HG03039 (cell line): Measurements from ENCODE around the gene DDX42.
"Not testable (repeated sequence)": the region's sequence is repeated elsewhere in the genome, so short reads cannot be mapped to it uniquely, and the experiment has no call there.

ENCODE experiments used
- ATAC-seq: cut with Tn5 transposase; IDR thresholded peaks from one replicate; pipeline ENCODE4 v1.9.1; 2021; ENCODE audit warnings: mild to moderate bottlenecking, moderate library complexity; ENCODE audit not compliant: unreplicated experiment

DDX42 gene

DNA sequence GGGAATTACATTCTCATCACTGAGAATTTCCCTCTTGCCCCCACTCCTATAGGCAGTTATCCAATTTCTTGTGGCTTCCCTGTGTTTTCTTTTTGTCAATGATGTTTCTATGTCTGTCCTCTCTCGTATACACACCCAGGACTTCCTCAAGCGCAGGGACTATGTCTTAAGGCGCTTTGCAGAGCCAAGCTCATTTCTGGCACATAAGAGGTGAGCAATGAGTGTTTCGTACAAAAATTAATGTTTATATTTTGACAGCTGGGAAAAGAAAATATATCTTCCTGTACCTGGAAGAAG, 947 bp downstream of the DDX42 start:
- no peak for ATAC-seq

GRCh38 chr17:63775420-63775819, 1.4 kb downstream of the DDX42 start:
- ATAC-seq: no peak

DNA sequence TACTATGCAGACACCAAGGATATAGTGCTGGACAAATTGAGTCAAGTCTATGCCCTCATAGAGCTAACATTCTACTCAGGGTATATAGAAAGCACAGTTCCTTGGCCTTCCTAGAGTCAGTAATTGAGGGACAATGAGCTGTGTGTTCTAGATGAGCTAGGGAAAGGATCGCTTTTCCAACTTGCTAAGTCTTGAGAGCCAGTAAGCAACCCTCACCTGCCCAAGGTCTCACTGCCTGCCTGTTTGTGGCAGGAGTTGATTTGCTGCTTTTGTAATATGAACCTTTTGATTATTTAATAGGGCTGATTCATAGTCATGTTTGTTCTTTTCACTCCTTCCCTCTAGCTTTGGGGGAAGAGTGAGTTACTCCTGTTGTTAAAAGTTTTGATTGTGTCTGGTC, 6.5 kb downstream of the DDX42 start:
- ATAC-seq: no peak

DNA sequence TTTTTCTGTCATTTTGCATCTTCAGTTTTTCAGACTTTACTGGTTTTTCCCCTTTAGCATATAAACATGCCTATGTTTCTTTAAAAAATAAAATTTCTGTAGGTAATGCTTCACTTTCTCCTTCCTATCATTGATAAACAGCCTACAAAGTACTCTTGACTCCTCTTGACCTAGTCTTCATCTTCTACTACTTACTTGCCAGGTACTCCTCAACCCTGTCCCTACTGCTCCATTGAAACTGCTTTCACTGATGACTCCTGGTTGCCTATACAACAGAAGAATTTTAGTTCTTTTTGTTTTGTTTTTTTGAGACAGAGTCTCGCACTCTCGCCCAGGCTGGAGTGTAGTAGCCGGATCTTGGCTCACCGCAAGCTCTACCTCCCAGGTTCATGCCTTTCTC, 7.0 kb downstream of the DDX42 start:
- no peak for ATAC-seq

DNA sequence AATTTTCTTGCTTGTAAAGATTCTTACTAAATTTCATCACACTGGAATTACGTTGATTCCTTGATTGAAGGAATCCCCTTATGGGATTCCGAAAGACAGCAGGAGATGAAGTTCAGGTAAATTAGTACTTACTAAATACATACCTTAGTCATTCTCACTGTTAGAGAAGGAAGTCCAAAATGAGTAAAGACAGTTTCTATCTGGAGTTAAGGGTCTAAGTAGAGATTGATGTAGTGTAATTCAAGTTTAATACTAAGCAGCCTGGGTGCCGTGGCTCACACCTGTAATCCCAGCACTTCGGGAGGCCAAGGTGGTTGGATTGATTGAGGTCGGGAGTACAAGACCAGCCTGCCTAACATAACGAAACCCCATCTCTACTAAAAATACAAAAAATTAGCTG, 9.6 kb downstream of the DDX42 start:
- no peak for ATAC-seq

GRCh38 chr17:63785556-63785955, 11.6 kb downstream of the DDX42 start:
- no peak for ATAC-seq

GRCh38 chr17:63786117-63786516, 12.1 kb downstream of the DDX42 start:
- no peak for ATAC-seq

GRCh38 chr17:63786971-63787711, 13.2 kb downstream of the DDX42 start:
- ATAC-seq: no peak

DNA sequence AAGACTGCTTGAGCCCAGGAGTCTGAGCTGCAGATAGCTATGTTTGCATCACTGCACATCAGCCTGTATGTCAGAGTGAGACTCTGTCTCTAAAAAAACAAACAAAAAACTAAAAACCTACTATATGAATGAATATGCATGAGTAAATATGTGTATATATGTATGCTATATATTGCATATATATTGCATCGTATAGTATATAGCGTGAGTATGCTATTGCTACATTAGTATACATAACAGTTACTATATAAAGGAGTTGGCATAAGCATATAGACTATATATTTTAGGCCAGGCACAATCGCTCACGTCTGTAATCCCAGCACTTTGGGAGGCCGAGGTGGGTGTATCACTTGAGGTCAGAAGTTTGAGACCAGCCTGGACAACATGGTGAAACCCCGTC, 16.1 kb downstream of the DDX42 start:
- no peak for ATAC-seq

DNA sequence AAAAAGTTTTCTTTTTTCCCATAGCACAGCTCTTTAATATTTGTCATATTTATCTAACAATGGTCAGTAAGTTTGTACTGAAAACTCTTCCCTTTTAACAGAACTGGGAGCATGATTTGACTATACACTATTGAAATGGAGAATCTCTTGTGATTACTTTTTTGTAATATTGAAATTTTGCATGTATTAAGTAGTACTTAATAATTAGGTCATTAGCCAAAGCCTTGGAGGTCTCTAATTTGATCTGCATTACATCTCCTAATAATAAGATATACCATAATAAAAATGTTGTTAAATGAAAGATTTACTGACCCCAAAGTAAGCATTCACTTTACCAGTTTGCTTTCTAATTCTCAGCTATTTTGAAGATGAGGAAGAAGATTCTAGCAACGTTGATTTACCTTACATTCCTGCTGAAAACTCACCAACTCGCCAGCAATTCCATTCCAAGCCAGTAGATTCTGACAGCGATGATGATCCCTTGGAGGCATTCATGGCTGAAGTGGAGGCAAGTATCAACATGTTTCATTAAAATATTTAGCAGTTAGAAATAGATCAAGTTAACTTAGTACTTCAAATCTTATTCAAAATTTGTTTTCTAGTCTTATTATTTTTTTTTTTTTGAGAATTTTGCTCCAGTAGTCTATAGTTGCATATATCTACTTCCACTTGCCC, 18.2 kb downstream of the DDX42 start:
- ATAC-seq: no peak

GRCh38 chr17:63796375-63796774, 22.4 kb downstream of the DDX42 start:
- ATAC-seq: not testable (repeated sequence)

GRCh38 chr17:63798572-63799106, 24.7 kb downstream of the DDX42 start:
- no peak for ATAC-seq

DNA sequence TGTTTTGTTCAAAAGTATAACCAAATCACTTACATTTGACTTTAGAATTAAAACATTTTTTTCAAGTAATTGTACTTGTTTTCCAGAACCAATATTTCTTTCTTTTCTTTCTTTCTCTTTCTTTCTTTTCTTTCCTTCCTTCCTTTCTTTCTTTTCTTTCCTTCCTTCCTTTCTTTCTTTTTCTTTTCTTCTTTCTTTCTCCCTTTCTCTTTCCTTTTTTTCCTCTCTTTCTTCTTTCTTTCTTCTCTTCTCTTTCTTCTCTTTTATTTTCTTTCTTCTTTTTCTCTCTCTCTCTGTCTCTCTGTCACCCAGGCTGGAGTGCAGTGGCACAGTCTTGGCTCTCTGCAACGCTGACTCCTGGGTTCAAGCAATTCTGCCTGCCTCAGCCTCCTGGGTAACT, 26.8 kb downstream of the DDX42 start:
- no peak for ATAC-seq

GRCh38 chr17:63804328-63804727, 30.4 kb downstream of the DDX42 start:
- ATAC-seq: no peak

DNA sequence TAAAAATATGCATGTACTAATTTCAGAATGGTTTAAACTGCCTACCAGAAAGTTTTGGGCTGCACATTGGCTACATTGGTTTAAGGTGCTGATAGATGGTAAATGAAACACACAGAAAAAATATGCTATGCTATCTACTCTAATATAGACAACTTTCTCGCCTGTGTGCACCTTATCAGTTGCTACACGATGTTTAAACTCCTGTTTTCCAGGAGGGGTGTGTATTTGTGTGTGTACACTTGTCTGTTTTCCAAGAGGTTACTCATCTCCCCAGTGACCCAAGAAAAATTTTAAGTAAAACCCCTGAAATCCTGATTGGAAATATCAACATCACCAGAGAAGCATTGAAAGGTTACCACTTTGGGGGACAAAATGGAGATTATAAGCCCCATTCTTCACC, 31.6 kb downstream of the DDX42 start:
- ATAC-seq: no peak

GRCh38 chr17:63809970-63810369, 36.0 kb downstream of the DDX42 start:
- ATAC-seq: no peak

DNA sequence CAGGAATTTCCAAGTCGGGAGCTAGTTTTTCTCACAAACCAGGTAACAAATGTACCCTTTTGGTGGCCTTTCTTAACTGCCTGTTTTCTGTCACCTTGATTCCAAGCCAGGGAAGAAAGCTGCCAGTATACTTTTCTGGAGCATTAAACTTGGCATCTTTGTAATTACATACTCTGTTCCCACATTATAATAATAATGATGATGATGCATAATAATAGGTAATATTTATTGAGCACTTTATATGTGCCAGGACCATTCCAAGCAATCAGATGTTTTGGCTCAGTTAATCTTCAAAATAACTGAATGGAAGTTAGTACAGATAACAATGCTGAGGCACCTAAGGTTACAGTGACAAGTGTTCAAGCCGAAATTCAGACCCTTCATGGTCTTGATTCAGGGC, 42.2 kb downstream of the DDX42 start:
- no peak for ATAC-seq

DNA sequence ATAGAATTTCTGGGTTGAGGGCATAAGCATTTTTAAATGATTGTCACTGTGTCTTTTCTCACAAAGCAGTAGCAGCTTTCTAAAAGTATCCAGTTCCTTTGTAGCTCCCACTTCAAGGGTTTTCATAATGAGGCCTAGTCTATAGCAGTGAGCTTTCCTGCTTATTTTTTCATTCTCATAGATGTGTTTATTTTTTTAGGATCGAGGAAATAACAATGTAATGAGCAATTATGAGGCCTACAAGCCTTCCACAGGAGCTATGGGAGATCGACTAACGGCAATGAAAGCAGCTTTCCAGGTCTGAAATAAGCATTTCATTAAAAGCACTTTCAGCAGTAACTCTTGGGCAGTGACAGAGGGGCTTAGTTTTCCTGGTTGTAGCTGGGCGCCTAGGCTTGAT, 42.7 kb downstream of the DDX42 start:
- no peak for ATAC-seq

DNA sequence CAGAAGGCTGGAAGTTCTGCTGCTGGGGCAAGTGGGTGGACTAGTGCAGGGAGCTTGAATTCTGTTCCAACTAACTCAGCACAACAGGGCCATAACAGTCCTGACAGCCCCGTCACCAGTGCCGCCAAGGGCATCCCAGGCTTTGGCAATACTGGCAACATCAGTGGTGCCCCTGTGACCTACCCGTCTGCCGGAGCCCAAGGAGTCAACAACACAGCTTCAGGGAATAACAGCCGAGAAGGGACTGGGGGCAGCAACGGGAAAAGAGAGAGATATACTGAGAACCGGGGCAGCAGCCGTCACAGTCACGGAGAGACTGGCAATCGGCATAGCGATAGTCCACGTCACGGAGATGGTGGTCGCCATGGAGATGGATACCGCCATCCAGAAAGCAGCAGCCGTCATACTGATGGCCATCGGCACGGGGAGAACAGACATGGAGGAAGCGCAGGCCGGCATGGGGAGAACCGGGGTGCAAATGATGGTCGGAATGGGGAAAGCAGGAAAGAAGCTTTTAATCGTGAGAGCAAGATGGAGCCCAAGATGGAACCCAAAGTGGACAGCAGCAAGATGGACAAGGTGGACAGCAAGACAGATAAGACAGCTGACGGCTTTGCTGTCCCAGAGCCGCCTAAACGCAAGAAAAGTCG, 43.9 kb downstream of the DDX42 start:
- no peak for ATAC-seq

- no peak for ATAC-seq
These were observed 45.2 kb downstream of the DDX42 start for GRCh38 chr17:63819131-63819530.

DNA sequence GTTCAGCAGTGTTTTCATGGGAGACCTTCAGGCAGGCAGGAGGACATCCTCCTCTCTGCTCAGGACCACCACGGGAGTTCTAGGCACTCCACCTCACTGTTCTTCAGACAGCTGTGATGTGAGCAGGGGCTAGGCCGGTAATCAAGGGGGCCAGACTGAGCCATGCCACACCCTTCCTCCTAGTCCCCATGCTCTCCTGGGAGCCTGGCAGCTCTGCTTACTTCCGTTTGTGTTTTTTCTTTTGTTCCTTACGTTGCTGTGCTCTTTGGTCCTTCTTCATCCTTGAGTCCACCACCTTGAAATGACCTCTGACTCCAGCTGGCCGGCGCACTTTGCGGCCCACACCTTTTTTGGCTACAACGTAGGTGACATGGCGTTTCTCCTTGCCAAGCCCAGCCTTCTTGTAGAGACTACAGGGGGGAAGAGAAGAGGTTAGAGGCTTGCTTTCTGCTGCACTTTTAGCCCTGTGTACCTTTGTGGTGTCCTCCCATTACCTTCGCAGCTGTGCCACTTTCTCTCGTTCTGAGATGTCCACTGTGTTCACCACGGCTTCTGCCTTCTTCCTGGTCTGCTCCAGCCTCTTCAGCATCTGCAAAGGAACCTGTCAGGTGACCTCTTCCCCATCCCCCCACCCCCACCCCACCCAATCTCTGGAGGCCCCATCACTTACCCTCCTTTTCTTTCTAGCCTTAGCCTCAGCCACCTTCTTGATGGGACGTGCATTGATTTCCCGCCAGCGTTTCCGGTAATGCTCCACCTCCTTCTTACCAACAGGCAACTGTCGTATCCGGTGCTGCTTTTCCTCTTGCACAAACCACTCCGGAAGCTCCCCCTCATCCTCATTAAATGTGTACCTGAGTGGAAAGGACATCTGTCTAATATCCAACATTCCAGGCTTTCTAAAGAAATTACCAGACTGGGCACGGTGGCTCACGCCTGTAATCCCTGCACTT, 45.9 kb downstream of the DDX42 start:
- no peak for ATAC-seq
